GM21825 (cell line): Measurements from ENCODE around the gene GMPR.

Source experiments
- ATAC-seq: cut with Tn5 transposase; IDR thresholded peaks from one replicate; pipeline ENCODE4 v1.9.1; 2021; ENCODE audit warnings: mild to moderate bottlenecking, moderate library complexity; ENCODE audit not compliant: unreplicated experiment

The GMPR gene

GRCh38 chr6:16238057-16238962 is at the start of gene GMPR:
TSS of gene GMPR (plus strand) at chr6:16238587. CDS start at chr6:16238694, 107 bp downstream.
- peak; percentile 62 for ATAC-seq

- no peak for ATAC-seq
Observed at GRCh38 chr6:16190214-16190613, 48.2 kb upstream of the GMPR start.

DNA sequence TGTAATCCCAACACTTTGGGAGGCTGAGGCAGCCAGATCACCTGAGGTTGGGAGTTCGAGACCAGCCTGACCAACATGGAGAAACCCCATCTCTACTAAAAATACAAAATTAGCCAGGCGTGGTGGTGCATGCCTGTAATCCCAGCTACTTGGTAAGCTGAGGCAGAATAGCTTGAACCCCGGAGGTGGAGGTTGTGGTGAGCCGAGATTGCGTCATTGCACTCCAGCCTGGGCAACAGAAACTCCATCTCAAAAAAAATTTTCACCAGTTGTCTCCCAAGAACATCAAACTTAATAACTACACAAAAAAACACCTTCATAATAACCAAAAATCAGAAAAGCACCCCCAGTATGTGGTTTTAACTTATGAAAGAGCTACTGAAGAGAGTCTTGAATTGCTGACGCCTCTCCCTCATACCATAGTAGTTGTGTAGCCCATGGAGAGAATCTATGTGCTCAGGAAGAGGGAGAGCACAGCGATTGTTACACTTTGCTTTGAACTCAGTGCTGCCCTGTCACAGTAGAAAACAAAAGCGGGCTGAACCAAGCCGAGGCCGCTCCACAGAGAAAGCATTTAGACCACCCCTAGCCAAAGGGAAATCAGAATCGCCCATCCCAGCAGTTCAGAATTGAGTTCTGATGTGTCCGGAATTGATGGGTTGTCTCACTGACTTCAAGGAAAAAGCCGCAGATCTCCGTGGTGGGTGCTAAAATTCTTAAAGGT is 42.0 kb upstream of the GMPR start:
- no peak for ATAC-seq

GRCh38 chr6:16196984-16197546 is 41.3 kb upstream of the GMPR start:
- no peak for ATAC-seq

DNA sequence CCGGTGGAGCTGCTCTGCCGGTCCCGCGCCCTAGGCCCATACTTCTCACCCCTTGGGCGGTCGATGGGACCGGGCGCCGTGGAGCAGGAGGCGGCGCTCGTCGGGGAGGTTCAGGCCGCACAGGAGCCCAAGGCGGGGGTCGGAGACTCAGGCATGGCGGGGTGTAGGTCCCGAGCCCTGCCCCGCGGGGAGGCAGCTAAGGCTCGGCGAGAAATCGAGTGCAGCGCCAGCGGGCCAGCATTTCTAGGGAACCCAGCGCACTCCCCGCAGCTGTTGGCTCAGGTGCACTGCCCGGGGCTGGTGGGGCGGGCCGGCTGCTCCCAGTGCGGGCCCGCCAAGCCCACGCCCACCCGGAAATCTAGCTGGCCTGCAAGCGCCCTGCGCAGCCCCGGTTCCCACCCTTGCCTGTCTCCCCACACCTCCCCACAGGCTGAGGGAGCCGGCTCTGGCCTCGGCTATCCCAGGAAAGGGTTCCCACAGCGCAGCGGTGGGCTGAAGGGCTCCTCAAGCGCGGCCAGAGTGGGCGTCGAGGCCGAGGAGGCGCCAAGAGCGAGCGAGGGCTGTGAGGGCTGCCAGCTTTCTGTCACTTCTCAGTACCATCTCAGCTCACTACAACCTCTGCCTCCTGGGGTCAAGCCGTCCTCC is 40.2 kb upstream of the GMPR start:
- ATAC-seq: no peak

GRCh38 chr6:16199804-16200203 is 38.6 kb upstream of the GMPR start:
- no peak for ATAC-seq

DNA sequence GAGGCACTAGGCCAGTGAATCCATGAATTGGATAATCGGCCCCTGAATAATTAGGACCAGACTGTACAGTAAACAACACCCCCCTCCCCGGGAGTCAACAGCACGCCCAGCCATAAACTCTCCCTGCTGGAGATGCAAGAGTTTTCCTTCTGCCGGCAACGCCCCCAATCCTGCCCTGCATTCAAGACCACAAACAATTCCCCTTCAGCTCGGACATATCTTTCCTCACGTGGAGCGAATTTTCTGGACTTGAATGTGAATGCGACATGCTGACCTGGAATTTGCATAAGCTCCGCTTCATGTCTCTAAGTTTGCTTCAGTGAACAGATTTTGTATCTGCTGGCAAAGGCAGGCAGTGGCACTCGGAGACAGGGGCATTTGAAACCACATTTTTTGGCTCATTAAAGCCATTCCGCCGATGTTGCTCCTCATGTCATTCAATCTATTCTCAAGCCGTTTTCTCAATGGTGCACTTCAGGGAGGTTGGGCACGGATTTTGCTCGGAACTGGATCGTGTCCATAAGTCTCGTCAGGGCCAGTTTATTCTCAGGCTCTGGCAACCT is 38.0 kb upstream of the GMPR start:
- no peak for ATAC-seq

DNA sequence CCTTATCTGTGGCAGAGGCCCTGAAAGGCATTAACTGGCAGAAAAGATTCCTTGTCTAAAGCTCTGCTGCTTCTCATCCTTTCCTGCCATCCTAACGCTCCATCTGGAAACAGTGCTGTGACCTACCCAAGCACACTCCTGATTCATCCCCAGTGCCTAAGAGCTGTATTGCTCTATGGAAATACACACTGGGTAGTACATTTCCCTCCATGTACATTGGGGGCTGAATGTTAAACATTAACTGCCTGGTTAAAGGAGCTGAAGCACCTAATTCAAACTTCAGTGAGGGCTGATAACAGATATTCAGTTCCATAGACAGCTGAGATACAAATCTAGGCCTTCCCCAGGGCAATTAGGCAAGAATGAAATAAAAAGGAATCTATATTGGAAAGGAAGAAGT is 36.7 kb upstream of the GMPR start:
- ATAC-seq: no peak

- ATAC-seq: no peak
Observed at GRCh38 chr6:16204653-16205376, 33.6 kb upstream of the GMPR start.

- ATAC-seq: peak; percentile 86
Observed at GRCh38 chr6:16205377-16206144, 32.8 kb upstream of the GMPR start.

GRCh38 chr6:16206595-16207037 is 31.8 kb upstream of the GMPR start:
- ATAC-seq: no peak

DNA sequence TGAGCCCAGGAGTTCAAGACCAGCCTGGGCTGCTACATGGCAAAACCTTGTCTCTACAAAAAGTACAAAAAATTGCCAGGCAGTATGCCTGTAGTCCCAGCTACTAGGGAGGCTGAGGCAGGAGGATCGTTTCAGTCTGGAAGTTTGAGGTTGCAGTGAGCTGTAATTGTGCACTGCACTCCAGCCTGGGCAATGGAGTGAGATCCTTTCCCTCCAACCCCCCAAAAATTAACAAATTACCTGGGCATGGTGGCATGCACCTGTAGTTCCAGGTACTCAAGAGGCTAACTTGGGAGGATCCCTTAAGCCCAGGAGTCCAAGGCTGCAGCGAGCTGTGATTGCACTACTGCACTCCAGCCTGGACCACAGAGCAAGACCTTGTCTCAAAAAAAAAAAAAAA is 29.4 kb upstream of the GMPR start:
- ATAC-seq: no peak

DNA sequence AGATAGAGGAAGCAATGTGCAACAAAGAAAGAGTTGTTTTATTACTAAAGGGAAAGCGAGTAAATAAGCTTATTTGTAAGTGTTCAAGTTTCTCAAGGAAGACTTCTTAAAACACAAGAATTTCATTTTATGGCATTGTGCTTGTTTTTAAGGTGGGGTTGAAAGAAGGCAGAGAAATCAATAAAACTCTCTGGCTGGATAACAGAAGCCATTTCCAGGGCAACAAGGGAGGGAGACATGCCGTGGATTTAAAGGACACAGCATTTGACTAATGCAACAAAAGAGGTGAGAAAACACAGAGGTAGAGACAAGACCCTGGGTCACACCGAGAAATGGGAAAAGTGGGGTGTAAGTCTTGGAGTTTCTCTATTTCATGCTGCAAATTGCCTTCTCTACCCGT is 28.8 kb upstream of the GMPR start:
- ATAC-seq: no peak

DNA sequence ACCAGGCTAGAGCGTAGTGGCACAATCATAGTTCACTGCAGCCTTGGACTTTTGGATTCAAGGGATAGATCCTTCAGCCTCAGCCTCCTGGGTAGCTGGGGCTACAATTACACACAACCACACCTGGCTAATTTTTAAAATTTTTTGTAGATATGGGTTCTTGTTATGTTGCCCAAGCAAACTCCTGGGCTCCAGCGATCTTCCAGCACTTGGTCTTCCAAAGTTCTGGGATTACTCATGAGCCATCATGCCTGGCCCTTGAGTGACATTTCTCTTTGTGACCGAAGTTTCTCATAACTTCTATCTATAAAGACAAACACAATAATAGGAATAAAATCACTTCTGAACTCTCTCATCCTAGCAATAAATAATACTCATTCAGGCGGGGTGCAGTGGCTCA is 26.1 kb upstream of the GMPR start:
- no peak for ATAC-seq

- no peak for ATAC-seq
Observed at GRCh38 chr6:16216501-16217155, 21.8 kb upstream of the GMPR start.

DNA sequence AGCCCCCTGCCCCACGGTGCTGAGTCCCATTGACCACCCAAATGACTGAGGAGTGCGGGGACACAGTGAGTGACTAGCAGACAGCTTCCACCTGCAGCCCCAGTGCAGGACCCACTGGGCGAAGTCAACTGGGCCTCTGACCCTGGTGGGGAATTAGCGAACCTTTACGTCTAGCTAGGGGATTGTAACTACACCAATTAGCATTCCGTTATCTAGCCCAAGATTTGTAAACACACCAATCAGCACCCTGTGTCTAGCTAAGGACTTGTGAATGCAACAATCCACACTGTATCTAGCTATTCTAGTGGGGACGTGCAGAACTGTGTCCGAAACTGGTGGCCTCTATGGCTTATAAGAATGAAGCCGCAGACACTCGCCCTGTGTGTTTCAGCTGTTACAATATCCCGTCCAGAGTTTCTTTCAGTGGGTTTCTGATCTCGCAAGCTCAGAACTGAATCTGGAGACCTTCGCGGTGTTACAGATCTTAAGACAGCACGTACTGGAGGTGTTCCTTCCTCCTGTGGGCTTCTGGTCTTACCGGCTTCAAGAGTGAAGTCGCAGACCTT is 21.1 kb upstream of the GMPR start:
- no peak for ATAC-seq

DNA sequence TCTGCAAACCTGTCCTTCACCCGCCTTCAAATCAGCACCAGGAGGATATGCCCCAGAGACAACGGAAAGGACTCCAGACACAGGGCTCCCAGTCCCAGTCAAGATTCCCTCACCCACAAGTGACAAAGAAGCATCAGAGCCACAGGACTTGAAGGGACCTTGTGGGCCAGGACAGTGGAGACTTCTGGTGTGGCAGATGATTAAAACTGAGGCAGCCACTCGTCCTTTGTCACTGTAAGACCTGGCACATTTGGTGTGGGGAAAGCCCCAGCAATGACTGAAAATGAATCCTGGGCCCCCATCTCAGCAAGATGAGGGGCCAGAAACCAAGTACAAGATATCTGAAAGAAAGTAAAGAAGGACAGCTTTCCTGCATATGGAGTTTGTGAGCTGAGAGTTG is 15.6 kb upstream of the GMPR start:
- ATAC-seq: peak; percentile 57

DNA sequence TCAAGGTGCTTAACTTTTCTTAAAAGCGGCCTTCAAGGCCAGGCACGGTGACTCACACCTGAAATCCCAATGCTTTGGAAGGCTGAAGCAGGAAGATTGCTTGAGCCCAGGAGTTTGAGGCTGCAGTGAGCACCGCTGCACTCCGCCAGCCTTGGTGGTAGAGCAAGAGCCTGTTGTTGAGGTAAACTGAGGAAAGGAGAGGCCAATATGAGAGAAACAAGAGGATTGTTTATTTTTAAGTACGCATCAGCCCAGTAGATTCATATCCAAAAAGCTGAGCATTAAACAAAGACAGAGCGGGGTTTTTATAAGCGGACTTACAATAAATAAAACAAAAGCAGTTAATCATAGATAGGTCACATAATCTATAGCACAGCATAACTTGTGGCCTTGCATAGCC is 15.0 kb upstream of the GMPR start:
- ATAC-seq: no peak

DNA sequence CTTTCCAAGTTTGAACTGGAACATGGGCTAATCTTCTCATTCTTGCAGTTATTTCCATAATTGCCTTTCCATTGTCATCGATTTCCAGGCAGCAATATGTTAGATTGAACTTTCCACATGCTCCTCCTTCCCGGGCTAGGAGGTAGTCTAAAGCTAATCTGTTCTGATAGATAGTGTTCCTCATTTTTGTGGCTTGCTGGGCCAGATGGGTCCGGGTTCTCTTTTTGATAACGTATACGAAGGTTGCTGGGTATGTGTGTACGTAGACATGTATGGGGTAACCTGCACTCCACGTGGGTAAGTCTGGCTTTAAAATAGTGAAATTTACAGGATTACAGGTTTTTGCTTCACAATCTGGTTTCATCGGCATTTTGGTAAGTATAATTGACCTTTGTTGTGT is 14.0 kb upstream of the GMPR start:
- no peak for ATAC-seq
